Thyroid gland (tissue), 4 donors: Measurements from ENCODE around the gene SECTM1. TPM values are rescaled to one million over a fixed set of nuclear protein-coding genes. Genes with fewer than 3 reads are reported as not detected.

Source experiments
- DNase-seq, 2 donors: peaks; one replicate each; pipeline ENCODE4 v3.0.0-alpha.2; 2019
- H3K27ac ChIP-seq, 3 donors: fragments of 200-600 bp; sonication (generic); 1 replicate in 2 of 3; 2 replicates in 1 of 3; pipeline ENCODE4 v1.5.1; 2016 to 2019; ENCODE audit warnings: mild to moderate bottlenecking in 1 of 3, moderate library complexity in 1 of 3
- H3K27me3 ChIP-seq: fragments of 200-600 bp; sonication (generic); one replicate; pipeline ENCODE4 v1.5.1; 2019
- H3K36me3 ChIP-seq, 2 donors: fragments of 200-600 bp; sonication (generic); one replicate each; pipeline ENCODE4 v1.5.1; 2016 to 2019
- H3K4me1 ChIP-seq, 2 donors: fragments of 200-600 bp; sonication (generic); one replicate each; pipeline ENCODE4 v1.5.1; 2017 to 2019
- H3K4me3 ChIP-seq, 3 donors: fragments of 200-600 bp; sonication (generic); replicated peaks in 1 of 3; 1 replicate in 2 of 3; 2 replicates in 1 of 3; pipeline ENCODE4 v1.5.1; 2016; ENCODE audit warnings: mild to moderate bottlenecking in 1 of 3
- H3K9me3 ChIP-seq: fragments of 200-600 bp; sonication (generic); one replicate; pipeline ENCODE4 v1.5.1; 2017
- CTCF ChIP-seq, 6 experiments: fragments of 200-600 bp in 3 of 6; fragments of 450-650 bp in 3 of 6; sonication (generic) in 3 of 6; IDR thresholded peaks; one replicate each; pipeline ENCODE4 v1.5.1; 2016 to 2019; ENCODE audit warnings: antibody characterized with exemption in 6 of 6, mild to moderate bottlenecking in 2 of 6, inconsistent platforms in 1 of 6, moderate library complexity in 1 of 6
- POLR2A ChIP-seq, 2 donors: fragments of 450-650 bp; IDR thresholded peaks; one replicate each; pipeline ENCODE4 v1.6.1; 2017; ENCODE audit warnings: antibody characterized with exemption in 2 of 2, mild to moderate bottlenecking in 2 of 2, moderate library complexity in 1 of 2
- WGBS, 2 donors: methylation state at CpG; one replicate each; pipeline ENCODE4 v1.1.5; 2017; 5-methylcytosine and 5-hydroxymethylcytosine counted together
- intact Hi-C: fragments of 100-400 bp; cut with DNase I; formaldehyde crosslinking; loops from one replicate; pipeline ENCODE4 v1.15.1; 2023
- total RNA-seq, 4 donors: library from RNA; depleted of rRNA; stranded (reverse); fragments of >200 nt; gene quantifications; one replicate each; pipeline ENCODE4 v1.2.3, GENCODE V29; 2016

The SECTM1 gene
- total RNA-seq, 4 donors from 2014 or later: 4.1 to 15.3 (median 5.1) TPM

DNA sequence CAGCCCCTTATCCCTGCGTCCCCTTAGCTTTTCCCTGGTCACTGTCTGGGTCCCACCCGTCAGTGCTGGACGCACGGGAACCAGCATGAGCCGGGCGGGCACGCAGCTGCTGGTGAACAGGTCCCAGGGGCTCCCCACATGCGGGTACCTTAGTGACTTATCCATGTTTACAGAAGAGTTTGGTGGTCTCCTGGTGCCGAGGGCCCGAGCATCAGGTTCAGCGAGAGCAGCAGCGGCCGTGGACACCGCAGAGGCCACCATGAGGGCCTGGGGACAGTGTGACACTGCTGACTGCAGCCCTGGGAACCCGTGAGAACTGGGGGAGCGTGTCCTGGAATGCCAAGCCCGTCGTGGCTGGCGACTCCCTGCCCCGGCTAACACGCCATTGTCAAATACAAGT is 22.7 kb downstream of the SECTM1 start:
- intact Hi-C loops: no loop called here
- DNase-seq: no peak
- no peak overlapping the region for H3K27ac ChIP-seq
- no peaks in the 10 kb centered on the region for H3K36me3 ChIP-seq
- TF ChIP-seq CTCF (IDR thresholded peaks at IDR 0.05) (no peak), POLR2A (IDR thresholded peaks at IDR 0.05) (no peak)
- no peak overlapping the region for H3K4me3 ChIP-seq
- H3K27me3 ChIP-seq: no peaks in the 10 kb centered on the region
- no peaks in the 10 kb centered on the region for H3K4me1 ChIP-seq
- 68 to 85% methylated on average over 7 to 21 of the region's 21 CpGs for WGBS, 2 donors
- no peaks in the 10 kb centered on the region for H3K9me3 ChIP-seq

DNA sequence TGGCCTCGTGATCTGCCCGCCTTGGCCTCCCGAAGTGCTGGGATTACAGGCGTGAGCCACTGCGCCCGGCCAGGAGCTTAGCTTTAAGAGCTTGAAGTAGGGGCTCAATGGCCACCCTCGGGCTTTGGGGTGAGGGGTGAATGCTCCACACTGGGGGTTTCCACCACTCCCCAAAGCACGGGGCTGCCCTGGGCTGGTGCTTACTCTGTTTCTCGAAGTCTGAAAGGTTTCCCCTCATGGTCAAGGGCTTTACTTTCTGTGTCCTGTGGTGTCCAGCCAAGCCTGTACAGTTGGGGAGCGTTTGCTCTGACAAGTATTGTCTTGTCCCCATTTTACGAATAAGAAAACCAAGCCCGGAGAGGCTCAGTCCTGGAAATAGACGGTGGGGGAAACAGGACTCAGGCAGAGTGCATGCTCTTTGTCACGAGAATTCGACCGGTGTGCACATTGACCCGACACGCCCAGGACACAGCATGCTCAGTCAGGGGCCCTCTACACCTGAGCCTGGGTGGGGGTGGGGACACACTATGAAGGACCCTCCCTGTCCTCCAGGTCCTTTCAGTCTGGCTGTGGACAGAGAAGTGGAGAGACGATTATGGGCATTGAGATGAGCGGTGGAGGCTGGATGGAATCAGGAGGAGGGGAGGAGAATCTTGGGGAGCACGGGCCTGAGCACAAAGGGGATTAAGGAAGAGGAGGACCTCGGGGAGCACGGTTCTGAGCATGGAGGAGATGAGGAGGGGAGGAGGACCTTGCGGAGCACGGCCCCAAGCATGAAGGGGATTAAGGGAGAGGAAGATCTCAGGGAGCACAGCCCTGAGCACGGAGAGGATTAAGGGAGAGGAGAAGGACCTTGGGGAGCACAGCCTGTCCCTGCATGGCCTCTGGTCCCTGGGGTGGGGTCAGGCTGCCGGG is 23.7 kb downstream of the SECTM1 start:
- no peak overlapping the region for H3K4me3 ChIP-seq
- TF ChIP-seq CTCF (IDR thresholded peaks at IDR 0.05) (no peak), POLR2A (IDR thresholded peaks at IDR 0.05) (no peak)
- WGBS, 2 donors: 83 to 87% methylated on average over 24 to 27 of the region's 27 CpGs
- H3K27me3 ChIP-seq: no peaks in the 10 kb centered on the region
- intact Hi-C loops: no loop called here
- DNase-seq: no peak
- H3K36me3 ChIP-seq: no peaks in the 10 kb centered on the region
- H3K4me1 ChIP-seq: no peaks in the 10 kb centered on the region
- H3K27ac ChIP-seq: no peak overlapping the region
- H3K9me3 ChIP-seq: no peaks in the 10 kb centered on the region

GRCh38 chr17:82305727-82306300 is 27.8 kb downstream of the SECTM1 start:
- H3K4me1 ChIP-seq: peaks cover 0 to 4% of the 10 kb centered on the region in 2 donors
- DNase-seq: no peak
- H3K36me3 ChIP-seq: no peaks in the 10 kb centered on the region
- TF ChIP-seq CTCF (IDR thresholded peaks at IDR 0.05): no peak
- TF ChIP-seq POLR2A (IDR thresholded peaks at IDR 0.05): no peak
- no peak overlapping the region for H3K4me3 ChIP-seq
- H3K9me3 ChIP-seq: no peaks in the 10 kb centered on the region
- 87% methylated on average over 20 of the region's 20 CpGs for WGBS, 2 donors
- H3K27me3 ChIP-seq: no peaks in the 10 kb centered on the region
- intact Hi-C loops: no loop called here
- no peak overlapping the region for H3K27ac ChIP-seq

DNA sequence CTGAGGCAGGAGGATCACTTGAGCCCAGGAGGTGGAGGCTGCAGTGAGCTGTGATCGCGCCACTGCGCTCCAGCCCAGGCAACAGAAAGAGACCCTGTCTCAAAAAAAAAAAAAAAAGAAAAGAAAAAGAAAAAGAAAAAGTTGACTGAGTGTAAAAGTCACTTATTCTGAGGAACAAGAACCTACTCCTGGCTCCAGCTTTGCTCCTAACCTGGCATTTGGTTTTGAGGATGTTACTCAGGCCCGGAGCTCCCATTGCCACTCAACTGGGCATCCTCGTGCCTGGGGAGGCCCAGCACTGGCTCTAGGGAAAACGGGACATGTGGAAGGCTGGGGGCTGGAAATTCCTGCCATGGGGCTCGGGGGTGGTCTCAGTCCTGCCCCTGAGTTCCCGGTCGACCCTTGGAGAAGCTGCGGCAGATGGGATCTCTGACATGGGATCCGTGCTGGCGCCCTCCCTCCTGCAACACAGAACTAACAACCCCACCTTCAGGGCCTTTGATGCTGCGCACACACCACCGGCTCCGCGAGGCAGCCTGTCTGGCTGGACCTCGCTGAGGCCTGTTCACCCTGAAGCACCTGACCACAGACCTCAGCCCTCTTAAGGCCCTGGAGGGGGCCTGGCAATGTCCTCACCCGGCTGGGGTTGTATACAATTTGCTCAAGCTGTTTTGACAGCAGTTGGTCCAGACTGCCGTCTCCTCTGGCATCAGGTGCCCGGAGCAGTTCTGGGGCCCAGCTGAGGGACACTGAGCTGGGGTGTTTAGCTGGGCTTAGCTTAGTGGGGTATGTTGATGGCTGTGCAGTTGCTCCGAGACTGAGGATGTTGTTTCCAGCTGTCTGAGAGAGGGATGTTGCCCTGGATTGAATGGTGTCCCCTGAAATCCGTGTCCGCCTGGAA is 28.5 kb downstream of the SECTM1 start:
- intact Hi-C loops: no loop called here
- no peak overlapping the region for H3K4me3 ChIP-seq
- no peaks in the 10 kb centered on the region for H3K36me3 ChIP-seq
- H3K4me1 ChIP-seq: peaks cover 0 to 8% of the 10 kb centered on the region in 2 donors
- no peaks in the 10 kb centered on the region for H3K27me3 ChIP-seq
- no peak for DNase-seq
- TF ChIP-seq CTCF (IDR thresholded peaks at IDR 0.05) (no peak), POLR2A (IDR thresholded peaks at IDR 0.05) (no peak)
- H3K9me3 ChIP-seq: no peaks in the 10 kb centered on the region
- H3K27ac ChIP-seq: no peak overlapping the region
- WGBS, 2 donors: 72 to 80% methylated on average over 17 to 23 of the region's 23 CpGs
